Stomach (tissue), 4 donors: ENCODE results near the gene CLEC16A.

Experiments
- CTCF ChIP-seq, 7 experiments: fragments of 450-650 bp in 4 of 7; fragments of 200-600 bp in 3 of 7; sonication (generic) in 3 of 7; IDR thresholded peaks; one replicate each; pipeline ENCODE4 v1.5.1; 2016 to 2019; ENCODE audit warnings: antibody characterized with exemption in 7 of 7, control low read depth in 2 of 7, mild to moderate bottlenecking in 1 of 7
- EP300 ChIP-seq: sonication (generic); formaldehyde crosslinking; IDR thresholded peaks from one replicate; pipeline ENCODE4 v1.6.1; 2017; ENCODE audit warnings: antibody characterized with exemption
- POLR2A ChIP-seq, 4 donors: fragments of 450-650 bp; IDR thresholded peaks; one replicate each; pipeline ENCODE4 v1.6.1; 2016; ENCODE audit warnings: antibody characterized with exemption in 4 of 4, control low read depth in 2 of 4, mild to moderate bottlenecking in 1 of 4, moderate library complexity in 1 of 4
- POLR2AphosphoS5 ChIP-seq, 3 donors: sonication (generic); formaldehyde crosslinking; IDR thresholded peaks; one replicate each; pipeline ENCODE4 v1.6.1; 2016; ENCODE audit warnings: antibody characterized with exemption in 3 of 3

GRCh38 chr16:11029948-11030347 is 85.6 kb downstream of the CLEC16A start:
- TF ChIP-seq POLR2A (IDR thresholded peaks at IDR 0.05) (no peak), CTCF (IDR thresholded peaks at IDR 0.05) (no peak), POLR2AphosphoS5 (IDR thresholded peaks at IDR 0.05) (no peak), EP300 (no peak)
